GM12878 (cell line): ENCODE data around the gene THADA. TPM values are rescaled to one million over a fixed set of nuclear protein-coding genes. Genes with fewer than 3 reads are reported as not detected.

Experiments used
- ATAC-seq: fragments of 200-7000 bp; cut with Tn5 transposase; 3 replicates; pipeline ENCODE4 v1.9.1; 2020; ENCODE audit warnings: mild to moderate bottlenecking, moderate library complexity
- BruUV-seq: library from RNA; stranded (reverse); fragments of 400-500 nt; replicated peaks from 2 replicates; lab custom pipeline; 2021; lab: Mats Ljungman, UMichigan
- CTCF ChIA-PET: fragments of 300-600 bp; sonication (Branson Sonifier 250); formaldehyde crosslinking; extraction: SDS; loops from one replicate; lab custom pipeline; 2021; ENCODE audit warnings: inconsistent platforms; lab: Yijun Ruan, JAX
- POLR2A ChIA-PET: fragments of 350-600 bp; formaldehyde crosslinking; extraction: SDS; loops from one replicate; lab custom pipeline; 2021; ENCODE audit warnings: inconsistent platforms; lab: Charles Lee
- RAD21 ChIA-PET: fragments of 300-600 bp; sonication (Branson Sonifier 250); formaldehyde crosslinking; loops from one replicate; lab custom pipeline; 2023; ENCODE audit warnings: antibody characterized with exemption; ENCODE audit not compliant: unreplicated experiment; lab: Charles Lee
- SMC1A ChIA-PET: fragments of 300-600 bp; sonication (Branson Sonifier 250); formaldehyde crosslinking; loops from one replicate; lab custom pipeline; 2023; ENCODE audit not compliant: unreplicated experiment, uncharacterized antibody; lab: Charles Lee
- DNase-seq: peaks from one replicate; pipeline ENCODE4 v3.0.0-alpha.2; 2011; ENCODE audit warnings: low read depth, low spot score
- FAIRE-seq: peaks from 3 replicates; lab custom pipeline; 2011; peaks lifted over from hg19 to GRCh38; lab: Jason Lieb, UNC
- H2AFZ ChIP-seq: 2 replicates; pipeline ENCODE4 v1.6.0; 2011; ENCODE audit warnings: low read depth, low read length, control low read depth; ENCODE audit not compliant: control insufficient read depth
- H3K27ac ChIP-seq: 2 replicates; pipeline ENCODE4 v1.5.1; 2011; ENCODE audit warnings: control low read depth; ENCODE audit not compliant: control insufficient read depth, insufficient read depth
- H3K27me3 ChIP-seq, 2 experiments: replicated peaks in 1 of 2; 2 replicates each; pipeline versions ENCODE4 v1.6.0 to v1.6.1; 2011; ENCODE audit warnings: low read length in 1 of 2; ENCODE audit not compliant: control insufficient read depth in 2 of 2, insufficient read depth in 2 of 2
- H3K36me3 ChIP-seq, 2 experiments: 2 replicates each; pipeline ENCODE4 v1.5.1; 2011; ENCODE audit warnings: low read length in 1 of 2; ENCODE audit not compliant: control insufficient read depth in 2 of 2, insufficient read depth in 2 of 2
- H3K4me1 ChIP-seq: 2 replicates; pipeline ENCODE4 v1.6.1; 2011; ENCODE audit warnings: mild to moderate bottlenecking, low read length, moderate library complexity, mixed read lengths; ENCODE audit not compliant: control insufficient read depth, insufficient read depth
- H3K4me2 ChIP-seq: 2 replicates; pipeline ENCODE4 v1.6.0; 2011; ENCODE audit warnings: control low read depth; ENCODE audit not compliant: control insufficient read depth, insufficient read depth
- H3K4me3 ChIP-seq: fragments of 200-600 bp; sonication (generic); 2 replicates; pipeline ENCODE4 v1.5.1; 2016
- H3K79me2 ChIP-seq: 2 replicates; pipeline ENCODE4 v1.6.0; 2011; ENCODE audit warnings: low read length; ENCODE audit not compliant: control insufficient read depth, insufficient read depth
- H3K9ac ChIP-seq: 2 replicates; pipeline ENCODE4 v1.8.0; 2011; ENCODE audit warnings: low read length, control low read depth, mixed read lengths; ENCODE audit not compliant: control insufficient read depth, insufficient read depth
- H3K9me3 ChIP-seq: replicated peaks from 3 replicates; pipeline ENCODE4 v1.5.1; 2011; ENCODE audit warnings: mild to moderate bottlenecking, low read length; ENCODE audit not compliant: control insufficient read depth, insufficient read depth
- H4K20me1 ChIP-seq: 2 replicates; pipeline ENCODE4 v1.6.0; 2011; ENCODE audit not compliant: control insufficient read depth, insufficient read depth
- ATF3 ChIP-seq: IDR thresholded peaks from 2 replicates; pipeline ENCODE4 v1.6.1; 2011; ENCODE audit warnings: low read depth, mild to moderate bottlenecking, low read length, moderate library complexity, borderline replicate concordance; ENCODE audit errors: extremely low read depth
- BCLAF1 ChIP-seq: fragments of 450-650 bp; IDR thresholded peaks from 2 replicates; pipeline ENCODE4 v1.6.1; 2017; ENCODE audit warnings: antibody characterized with exemption, mild to moderate bottlenecking, moderate library complexity
- CHD2 ChIP-seq: IDR thresholded peaks from 2 replicates; pipeline ENCODE4 v1.6.1; 2011; ENCODE audit warnings: low read depth, low read length, improper control_type of control experiment, borderline replicate concordance
- NR2C2 ChIP-seq: IDR thresholded peaks from 2 replicates; pipeline ENCODE4 v1.6.1; 2011; ENCODE audit warnings: borderline replicate concordance, low read depth; ENCODE audit not compliant: control insufficient read depth, insufficient read length
- RCOR1 ChIP-seq: conservative IDR thresholded peaks from 2 replicates; pipeline ENCODE4 v1.6.1; 2012; ENCODE audit warnings: low read depth, low read length, improper control_type of control experiment
- SKIL ChIP-seq: fragments of 450-650 bp; IDR thresholded peaks from 2 replicates; pipeline ENCODE4 v1.6.1; 2017; ENCODE audit warnings: mild to moderate bottlenecking, low read depth, inconsistent platforms; ENCODE audit not compliant: poor library complexity, severe bottlenecking
- SMAD1 ChIP-seq: fragments of 450-650 bp; IDR thresholded peaks from 2 replicates; pipeline ENCODE4 v1.6.1; 2018; ENCODE audit warnings: mild to moderate bottlenecking, low read depth; ENCODE audit not compliant: partially characterized antibody
- SMAD5 ChIP-seq: IDR thresholded peaks from 2 replicates; pipeline ENCODE4 v1.6.1; 2016; ENCODE audit warnings: antibody characterized with exemption, low read depth
- SMC3 ChIP-seq: IDR thresholded peaks from 2 replicates; pipeline ENCODE4 v1.6.1; 2011; ENCODE audit warnings: low read length, improper control_type of control experiment, borderline replicate concordance
- ZBTB40 ChIP-seq: fragments of 450-650 bp; IDR thresholded peaks from 2 replicates; pipeline ENCODE4 v1.6.1; 2016; ENCODE audit warnings: mild to moderate bottlenecking, moderate library complexity, borderline replicate concordance
- WGBS: methylation state at CpG from one replicate; pipeline ENCODE4 v1.1.6; 2016; ENCODE audit warnings: low lambda C conversion rate; ENCODE audit not compliant: insufficient replicate concordance, insufficient coverage; ENCODE audit errors: missing lambda C conversion rate; 5-methylcytosine and 5-hydroxymethylcytosine counted together
- in situ Hi-C: fragments of 300-500 bp; cut with MboI; formaldehyde crosslinking; loops from 9 replicates; pipeline ENCODE4 v1.14.3; 2018; ENCODE audit warnings: mixed read lengths
- intact Hi-C: fragments of 100-400 bp; cut with micrococcal nuclease; formaldehyde crosslinking; loops from one replicate; pipeline ENCODE4 v1.14.2; 2022; ENCODE audit not compliant: unreplicated experiment
- polyA plus RNA-seq, 11 experiments: library from polyadenylated mRNA; depleted of rRNA in 4 of 11; unstranded in 6 of 11; stranded (reverse) in 5 of 11; fragments of >200 nt; fragmentation: Nextera tagmentation in 4 of 11; fragmentation: Illumina TruSeq in 1 of 11; extraction: Ambion mirVana in 4 of 11; extraction: Trizol in 1 of 11; gene quantifications; 1 replicate in 1 of 11; 2 replicates in 10 of 11; pipeline versions ENCODE4 v1.2.1 to v1.2.3, GENCODE V29; 2011 to 2016; ENCODE audit warnings: inconsistent platforms in 2 of 11, missing spikeins in 2 of 11, low read depth in 1 of 11
- total RNA-seq, 4 experiments: library from RNA; depleted of rRNA in 3 of 4; stranded (reverse); fragments of >200 nt in 3 of 4; fragmentation: Illumina TruSeq in 1 of 4; extraction: Trizol in 1 of 4; gene quantifications; 2 replicates each; pipeline versions ENCODE4 v1.2.1 to v1.2.3, GENCODE V29; 2013 to 2021

Gene THADA
- total and polyA plus RNA-seq, 10 of the 15 experiments (the other 5 are each of a cell fraction or from before 2014, with no cell fraction given), result 14.6 to 33.2 (median 23.2) TPM

- RAD21 ChIA-PET, result interaction anchor here (0.7 to 1.8 kb wide), 3 partner anchors 13 to 94 kb away, joined by 3 to 6 read pairs (median 4); no protein-coding TSS in a partner anchor
- no peak for TF ChIP-seq RCOR1
- no peak for TF ChIP-seq SKIL
- TF ChIP-seq SMAD5, result no peak
- TF ChIP-seq BCLAF1, result no peak
- TF ChIP-seq ATF3, result no peak
- TF ChIP-seq CHD2, result no peak
- TF ChIP-seq ZBTB40, result no peak
- no peak for TF ChIP-seq SMC3
- TF ChIP-seq SMAD1, result no peak
- no peak for TF ChIP-seq NR2C2
These were observed 120.5 kb downstream of the THADA start for GRCh38 chr2:43475137-43475846.

More at GRCh38 chr2:43475137-43475846, 120.5 kb downstream of the THADA start:
- no peak for FAIRE-seq
- H3K79me2 ChIP-seq, result no peaks in the 10 kb centered on the region
- no peak overlapping the region for H3K4me2 ChIP-seq
- peaks cover 2 to 4% of the 10 kb centered on the region in 2 experiments; a peak in 3 of 4 replicates for H3K36me3 ChIP-seq
- no peak overlapping the region for H3K27ac ChIP-seq
- ATAC-seq, result no peak
- in situ Hi-C loops (no loop called here), intact Hi-C loops (no loop called here)
- 93% methylated on average over 9 of the region's 10 CpGs for WGBS
- H3K4me1 ChIP-seq, result peaks cover 3% of the 10 kb centered on the region; the same call in 1 of the 2 replicates
- H3K9ac ChIP-seq, result no peak overlapping the region
- H2AFZ ChIP-seq, result no peak overlapping the region
- no TSS peak for BruUV-seq
- POLR2A ChIA-PET, result interaction anchor here (0.6 to 1.9 kb wide), 4 partner anchors 12 to 253 kb away, joined by 3 to 8 read pairs (median 5); no protein-coding TSS in a partner anchor
- no peaks in the 10 kb centered on the region for H3K27me3 ChIP-seq
- no peaks in the 10 kb centered on the region for H4K20me1 ChIP-seq
- H3K4me3 ChIP-seq, result no peak overlapping the region
- no peak for DNase-seq
- CTCF ChIA-PET, result interaction anchor here (0.8 to 2.5 kb wide), 8 partner anchors 9 to 88 kb away, joined by 3 to 13 read pairs (median 3); no protein-coding TSS in a partner anchor
- H3K9me3 ChIP-seq, result no peaks in the 10 kb centered on the region
- SMC1A ChIA-PET, result interaction anchor here (0.6 to 7.7 kb wide), 5 partner anchors 9 to 664 kb away, joined by 3 to 84 read pairs (median 7); no protein-coding TSS in a partner anchor
